HG02571 (cell line): ENCODE measurements around the gene NR2C2.
A peak's percentile ranks its signal among the peaks of the same experiment; 100 is the strongest.
"Not testable (repeated sequence)": the region's sequence is repeated elsewhere in the genome, so short reads cannot be mapped to it uniquely, and the experiment has no call there.

Experiments
- ATAC-seq: cut with Tn5 transposase; IDR thresholded peaks from one replicate; pipeline ENCODE4 v1.9.1; 2021; ENCODE audit warnings: mild to moderate bottlenecking, moderate library complexity; ENCODE audit not compliant: unreplicated experiment

The NR2C2 gene

GRCh38 chr3:14947100-14947885 lies at the start of gene NR2C2:
NR2C2 (plus strand) TSS chr3:14947583; CDS start chr3:15003915, 56,332 bp downstream.
- ATAC-seq: peak; percentile 48

GRCh38 chr3:14898929-14899328 lies 48.5 kb upstream of the NR2C2 start:
- no peak for ATAC-seq

- ATAC-seq: no peak
These were observed 47.3 kb upstream of the NR2C2 start for GRCh38 chr3:14899993-14900618.

- no peak for ATAC-seq
These were observed 46.2 kb upstream of the NR2C2 start for GRCh38 chr3:14900881-14901873.

- no peak for ATAC-seq
These were observed 44.7 kb upstream of the NR2C2 start for GRCh38 chr3:14902719-14903118.

GRCh38 chr3:14903501-14903900 lies 43.9 kb upstream of the NR2C2 start:
- ATAC-seq: not testable (repeated sequence)

GRCh38 chr3:14905055-14905657 lies 42.2 kb upstream of the NR2C2 start:
- ATAC-seq: no peak

- no peak for ATAC-seq
These were observed 40.9 kb upstream of the NR2C2 start for GRCh38 chr3:14906355-14906971.

GRCh38 chr3:14907043-14907966 lies 40.1 kb upstream of the NR2C2 start:
- ATAC-seq: no peak

- ATAC-seq: no peak
These were observed 38.1 kb upstream of the NR2C2 start for GRCh38 chr3:14909250-14909649.

- ATAC-seq: no peak
These were observed 35.7 kb upstream of the NR2C2 start for GRCh38 chr3:14911651-14912050.

- ATAC-seq: no peak
These were observed 34.1 kb upstream of the NR2C2 start for GRCh38 chr3:14913071-14913925.

GRCh38 chr3:14913926-14914778 lies 33.2 kb upstream of the NR2C2 start:
- no peak for ATAC-seq

- ATAC-seq: no peak
These were observed 32.6 kb upstream of the NR2C2 start for GRCh38 chr3:14914779-14915117.

- ATAC-seq: no peak
These were observed 31.7 kb upstream of the NR2C2 start for GRCh38 chr3:14915636-14916222.

- no peak for ATAC-seq
These were observed 29.0 kb upstream of the NR2C2 start for GRCh38 chr3:14918356-14918860.

- ATAC-seq: no peak
These were observed 26.8 kb upstream of the NR2C2 start for GRCh38 chr3:14920536-14920935.
